HepG2 (cell line): ENCODE results near the gene HINFP. TPM values are rescaled to one million over a fixed set of nuclear protein-coding genes. Genes with fewer than 3 reads are reported as not detected.
"Not testable (repeated sequence)": the region's sequence is repeated elsewhere in the genome, so short reads cannot be mapped to it uniquely, and the experiment has no call there.

Experiments used
- ATAC-seq: fragments of 200-7000 bp; cut with Tn5 transposase; 3 replicates; pipeline ENCODE4 v1.9.1; 2020; ENCODE audit warnings: mild to moderate bottlenecking, moderate library complexity
- BruUV-seq: library from RNA; stranded (reverse); fragments of 400-500 nt; replicated peaks from 2 replicates; lab custom pipeline; 2021; lab: Mats Ljungman, UMichigan
- CTCF ChIA-PET: fragments of 300-600 bp; formaldehyde crosslinking; extraction: SDS; loops from one replicate; lab custom pipeline; 2021; ENCODE audit warnings: low total read pairs, inconsistent platforms, low intra/inter-chr PET ratio; lab: Yijun Ruan, JAX
- POLR2A ChIA-PET: fragments of 350-600 bp; sonication (Branson Sonifier 250); formaldehyde crosslinking; loops from one replicate; lab custom pipeline; 2020; ENCODE audit warnings: antibody characterized with exemption, inconsistent platforms; lab: Yijun Ruan, JAX
- DNase-seq: peaks from one replicate; pipeline ENCODE4 v3.0.0-alpha.2; 2015; ENCODE audit warnings: low spot score
- FAIRE-seq: peaks from 3 replicates; lab custom pipeline; 2011; peaks lifted over from hg19 to GRCh38; lab: Jason Lieb, UNC
- H2AFZ ChIP-seq: one replicate; pipeline ENCODE4 v1.6.1; 2011; ENCODE audit warnings: low read length, inconsistent platforms
- H3K27ac ChIP-seq: fragments of 300-600 bp; 3 replicates; pipeline ENCODE4 v1.8.0; 2011; ENCODE audit warnings: mixed run types, mild to moderate bottlenecking, mixed read lengths, low read length, inconsistent platforms; ENCODE audit not compliant: insufficient read depth; ENCODE audit errors: extremely low read length
- H3K27me3 ChIP-seq, 2 experiments: fragments of 200-600 bp in 1 of 2; 2 replicates in 1 of 2; 3 replicates in 1 of 2; pipeline versions ENCODE4 v1.6.0 to v1.8.0; 2011; ENCODE audit warnings: low read length in 2 of 2, mild to moderate bottlenecking in 2 of 2, moderate library complexity in 2 of 2, inconsistent platforms in 1 of 2; ENCODE audit not compliant: insufficient read depth in 2 of 2, control insufficient read depth in 1 of 2
- H3K36me3 ChIP-seq, 2 experiments: fragments of 200-600 bp in 1 of 2; replicated peaks in 1 of 2; 2 replicates in 1 of 2; 3 replicates in 1 of 2; pipeline versions ENCODE4 v1.5.1 to v1.8.0; 2011; ENCODE audit warnings: low read length in 2 of 2, inconsistent platforms in 1 of 2; ENCODE audit not compliant: insufficient read depth in 2 of 2, control insufficient read depth in 1 of 2
- H3K4me1 ChIP-seq: 2 replicates; pipeline ENCODE4 v1.5.1; 2012; ENCODE audit warnings: low read length, inconsistent platforms; ENCODE audit not compliant: insufficient read depth
- H3K4me2 ChIP-seq: 2 replicates; pipeline ENCODE4 v1.6.0; 2011; ENCODE audit warnings: low read depth, low read length, inconsistent platforms
- H3K4me3 ChIP-seq, 3 experiments: fragments of 200-600 bp in 1 of 3; sonication (generic), shearing (Covaris generic) in 1 of 3; replicated peaks in 1 of 3; 2 replicates each; pipeline ENCODE4 v1.5.1; 2011 to 2016; ENCODE audit warnings: low read length in 3 of 3, inconsistent platforms in 2 of 3, low read depth in 2 of 3, mild to moderate bottlenecking in 2 of 3, control low read depth in 1 of 3, mixed read lengths in 1 of 3; ENCODE audit not compliant: insufficient read depth in 1 of 3
- H3K79me2 ChIP-seq: one replicate; pipeline ENCODE4 v1.6.1; 2011; ENCODE audit warnings: low read length, inconsistent platforms; ENCODE audit not compliant: insufficient read depth
- H3K9ac ChIP-seq: 2 replicates; pipeline ENCODE4 v1.6.0; 2011; ENCODE audit warnings: mild to moderate bottlenecking, low read depth, low read length, inconsistent platforms; ENCODE audit not compliant: insufficient read depth
- H3K9me3 ChIP-seq: 2 replicates; pipeline ENCODE4 v1.5.1; 2012; ENCODE audit warnings: mild to moderate bottlenecking, low read length
- H4K20me1 ChIP-seq: 2 replicates; pipeline ENCODE4 v1.6.0; 2011; ENCODE audit warnings: inconsistent platforms, mild to moderate bottlenecking, low read length, moderate library complexity; ENCODE audit not compliant: insufficient read depth
- POGZ ChIP-seq: sonication (generic); formaldehyde crosslinking; IDR thresholded peaks from 2 replicates; pipeline ENCODE4 v1.4.0; 2020; ENCODE audit warnings: mild to moderate bottlenecking, missing genetic modification reagents
- SOX5 ChIP-seq: IDR thresholded peaks from 2 replicates; pipeline ENCODE4 v1.6.1; 2016; ENCODE audit warnings: borderline replicate concordance
- WGBS: methylation state at CpG from one replicate; pipeline ENCODE4 v1.1.6; 2017; ENCODE audit warnings: low lambda C conversion rate; 5-methylcytosine and 5-hydroxymethylcytosine counted together
- in situ Hi-C: cut with HindIII; loops from 2 replicates; pipeline ENCODE4 v1.10.0; 2017; ENCODE audit warnings: low pct_unique_long_range_greater_than_20kb; ENCODE audit not compliant: extremely low pct_ligation_motif_present
- intact Hi-C: fragments of 100-400 bp; cut with micrococcal nuclease; formaldehyde crosslinking; loops from one replicate; pipeline ENCODE4 v1.10.0; 2022; ENCODE audit not compliant: unreplicated experiment
- polyA plus RNA-seq, 8 experiments: library from polyadenylated mRNA; depleted of rRNA in 3 of 8; stranded (reverse) in 7 of 8; unstranded in 1 of 8; fragments of >200 nt; fragmentation: Illumina TruSeq in 4 of 8; extraction: Trizol in 4 of 8; gene quantifications; 2 replicates each; pipeline versions ENCODE4 v1.2.1 to v1.2.3, GENCODE V29; 2011 to 2016; ENCODE audit warnings: low read depth in 4 of 8, missing spikeins in 1 of 8, mixed read lengths in 1 of 8; ENCODE audit not compliant: insufficient read depth in 1 of 8
- total RNA-seq, 5 experiments: library from RNA; depleted of rRNA; stranded (reverse); fragments of >200 nt; fragmentation: Illumina TruSeq; extraction: Trizol; gene quantifications; 2 replicates each; pipeline ENCODE4 v1.2.3, GENCODE V29; 2016; ENCODE audit warnings: low read depth in 1 of 5
- TF ChIP-seq, protein P1 (sequence below): sonication (generic); formaldehyde crosslinking; IDR thresholded peaks from 2 replicates; pipeline ENCODE4 v1.5.0; 2020; ENCODE audit warnings: mild to moderate bottlenecking, missing genetic modification reagents
- TF ChIP-seq, protein P2 (sequence below): IDR thresholded peaks from 2 replicates; pipeline ENCODE4 v1.6.1; 2016; ENCODE audit warnings: missing biosample characterization, missing genetic modification reagents, low read depth
- TF ChIP-seq, protein P3 (sequence below): sonication (generic); formaldehyde crosslinking; IDR thresholded peaks from 2 replicates; pipeline ENCODE4 v1.5.0; 2020; ENCODE audit warnings: mild to moderate bottlenecking, missing genetic modification reagents, moderate library complexity

Gene HINFP
- total and polyA plus RNA-seq, 2 of the 13 experiments (the other 11 are each of a cell fraction or from before 2014, with no cell fraction given): 15.1 to 21.4 TPM

DNA sequence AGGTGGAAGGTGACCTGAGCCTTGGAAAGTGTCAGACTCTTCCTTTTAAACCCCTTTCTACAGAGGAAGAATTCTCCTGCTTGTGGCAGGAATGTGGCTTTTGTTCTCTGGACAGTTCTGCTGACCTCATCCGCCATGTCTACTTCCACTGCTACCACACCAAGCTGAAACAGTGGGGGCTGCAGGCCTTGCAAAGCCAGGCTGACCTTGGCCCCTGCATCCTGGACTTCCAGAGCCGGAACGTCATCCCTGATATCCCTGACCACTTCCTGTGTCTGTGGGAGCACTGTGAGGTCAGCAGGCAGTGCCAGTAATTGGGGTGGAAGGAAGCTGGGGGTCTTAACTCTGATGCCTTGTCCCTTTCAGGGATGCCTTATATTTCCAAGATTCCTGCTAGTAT is 9.3 kb downstream of the HINFP start (continued):
- TF ChIP-seq, protein P1, sequence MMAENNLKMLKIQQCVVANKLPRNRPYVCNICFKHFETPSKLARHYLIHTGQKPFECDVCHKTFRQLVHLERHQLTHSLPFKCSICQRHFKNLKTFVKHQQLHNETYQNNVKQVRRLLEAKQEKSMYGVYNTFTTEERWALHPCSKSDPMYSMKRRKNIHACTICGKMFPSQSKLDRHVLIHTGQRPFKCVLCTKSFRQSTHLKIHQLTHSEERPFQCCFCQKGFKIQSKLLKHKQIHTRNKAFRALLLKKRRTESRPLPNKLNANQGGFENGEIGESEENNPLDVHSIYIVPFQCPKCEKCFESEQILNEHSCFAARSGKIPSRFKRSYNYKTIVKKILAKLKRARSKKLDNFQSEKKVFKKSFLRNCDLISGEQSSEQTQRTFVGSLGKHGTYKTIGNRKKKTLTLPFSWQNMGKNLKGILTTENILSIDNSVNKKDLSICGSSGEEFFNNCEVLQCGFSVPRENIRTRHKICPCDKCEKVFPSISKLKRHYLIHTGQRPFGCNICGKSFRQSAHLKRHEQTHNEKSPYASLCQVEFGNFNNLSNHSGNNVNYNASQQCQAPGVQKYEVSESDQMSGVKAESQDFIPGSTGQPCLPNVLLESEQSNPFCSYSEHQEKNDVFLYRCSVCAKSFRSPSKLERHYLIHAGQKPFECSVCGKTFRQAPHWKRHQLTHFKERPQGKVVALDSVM: 0 out of 2 replicates have a peak, but pooled peaks have one; percentile 28
- TF ChIP-seq SOX5 (peak; percentile 32; the same call in 1 of the 2 replicates), POGZ (CRISPR knock-in tag) (peak; percentile 33; the same call in 1 of the 2 replicates)

DNA sequence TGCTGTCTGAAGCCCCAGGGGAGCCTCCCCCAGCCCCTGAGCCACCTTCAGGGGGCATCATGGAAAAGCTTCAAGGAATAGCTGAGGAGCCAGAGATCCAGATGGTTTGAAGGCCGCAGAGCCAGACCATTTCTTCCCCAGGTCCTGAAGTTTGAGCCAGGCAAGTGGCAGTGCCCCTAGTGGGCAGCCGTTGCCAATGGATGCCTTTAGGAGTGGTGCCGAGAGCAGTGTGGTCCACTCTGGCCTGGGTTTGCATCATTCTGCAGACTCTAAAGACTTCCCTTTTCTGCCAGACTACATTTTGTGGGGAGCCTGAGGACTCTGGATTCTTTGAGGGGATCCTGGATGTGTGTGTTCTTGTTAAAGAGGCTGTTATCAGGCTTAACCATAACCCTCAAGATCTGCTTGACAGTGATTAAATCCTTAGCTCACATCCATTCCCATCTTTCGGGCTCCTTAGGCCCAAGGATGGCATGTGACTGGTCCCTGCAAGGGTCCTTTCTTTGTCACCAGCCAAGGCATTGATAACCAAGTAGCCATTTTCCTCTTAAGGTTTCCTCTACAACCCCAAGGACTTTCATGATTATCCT is 13.1 kb downstream of the HINFP start:
- DNase-seq: no peak
- ATAC-seq: peak; percentile 72
- Histone ChIP-seq H3K27me3 (no peaks in the 10 kb centered on the region), H3K79me2 (no peaks in the 10 kb centered on the region), H3K4me2 (no peak overlapping the region), H4K20me1 (no peaks in the 10 kb centered on the region), H2AFZ (no peak overlapping the region), H3K4me3 (no peak overlapping the region), H3K36me3 (peaks cover 21 to 32% of the 10 kb centered on the region in 2 experiments), H3K4me1 (peaks cover 15% of the 10 kb centered on the region), H3K9me3 (no peaks in the 10 kb centered on the region), H3K27ac (no peak overlapping the region), H3K9ac (no peak overlapping the region)
- 100% methylated on average over 1 of the region's 4 CpGs for WGBS
- TF ChIP-seq, protein P2, sequence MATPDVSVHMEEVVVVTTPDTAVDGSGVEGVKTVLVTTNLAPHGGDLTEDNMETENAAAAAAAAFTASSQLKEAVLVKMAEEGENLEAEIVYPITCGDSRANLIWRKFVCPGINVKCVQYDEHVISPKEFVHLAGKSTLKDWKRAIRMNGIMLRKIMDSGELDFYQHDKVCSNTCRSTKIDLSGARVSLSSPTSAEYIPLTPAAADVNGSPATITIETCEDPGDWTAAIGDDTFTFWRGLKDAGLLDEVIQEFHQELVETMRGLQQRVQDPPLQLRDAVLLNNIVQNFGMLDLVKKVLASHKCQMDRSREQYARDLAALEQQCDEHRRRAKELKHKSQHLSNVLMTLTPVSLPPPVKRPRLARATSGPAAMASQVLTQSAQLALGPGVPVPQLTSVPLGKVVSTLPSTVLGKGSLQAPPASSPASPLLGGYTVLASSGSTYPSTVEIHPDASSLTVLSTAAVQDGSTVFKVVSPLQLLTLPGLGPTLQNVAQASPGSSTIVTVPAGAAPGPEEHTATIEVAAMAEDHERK (CRISPR knock-in tag): no peak
- TF ChIP-seq, protein P3, sequence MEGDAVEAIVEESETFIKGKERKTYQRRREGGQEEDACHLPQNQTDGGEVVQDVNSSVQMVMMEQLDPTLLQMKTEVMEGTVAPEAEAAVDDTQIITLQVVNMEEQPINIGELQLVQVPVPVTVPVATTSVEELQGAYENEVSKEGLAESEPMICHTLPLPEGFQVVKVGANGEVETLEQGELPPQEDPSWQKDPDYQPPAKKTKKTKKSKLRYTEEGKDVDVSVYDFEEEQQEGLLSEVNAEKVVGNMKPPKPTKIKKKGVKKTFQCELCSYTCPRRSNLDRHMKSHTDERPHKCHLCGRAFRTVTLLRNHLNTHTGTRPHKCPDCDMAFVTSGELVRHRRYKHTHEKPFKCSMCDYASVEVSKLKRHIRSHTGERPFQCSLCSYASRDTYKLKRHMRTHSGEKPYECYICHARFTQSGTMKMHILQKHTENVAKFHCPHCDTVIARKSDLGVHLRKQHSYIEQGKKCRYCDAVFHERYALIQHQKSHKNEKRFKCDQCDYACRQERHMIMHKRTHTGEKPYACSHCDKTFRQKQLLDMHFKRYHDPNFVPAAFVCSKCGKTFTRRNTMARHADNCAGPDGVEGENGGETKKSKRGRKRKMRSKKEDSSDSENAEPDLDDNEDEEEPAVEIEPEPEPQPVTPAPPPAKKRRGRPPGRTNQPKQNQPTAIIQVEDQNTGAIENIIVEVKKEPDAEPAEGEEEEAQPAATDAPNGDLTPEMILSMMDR (CRISPR knock-in tag): peak; percentile 24; the same call in 1 of the 2 replicates
- BruUV-seq: no TSS peak
- POLR2A ChIA-PET: interaction anchor here (0.8 to 1.8 kb wide), 4 partner anchors 13 to 34 kb away, joined by 3 to 4 read pairs (median 4); partner anchors contain the start of genes C2CD2L, HINFP and NLRX1
- FAIRE-seq: no peak
- CTCF ChIA-PET: interaction anchor here (0.9 kb wide), 1 partner anchor 34 kb away, joined by 3 read pairs; no protein-coding TSS in a partner anchor
- intact Hi-C loops (no loop called here), in situ Hi-C loops (no loop called here)

DNA sequence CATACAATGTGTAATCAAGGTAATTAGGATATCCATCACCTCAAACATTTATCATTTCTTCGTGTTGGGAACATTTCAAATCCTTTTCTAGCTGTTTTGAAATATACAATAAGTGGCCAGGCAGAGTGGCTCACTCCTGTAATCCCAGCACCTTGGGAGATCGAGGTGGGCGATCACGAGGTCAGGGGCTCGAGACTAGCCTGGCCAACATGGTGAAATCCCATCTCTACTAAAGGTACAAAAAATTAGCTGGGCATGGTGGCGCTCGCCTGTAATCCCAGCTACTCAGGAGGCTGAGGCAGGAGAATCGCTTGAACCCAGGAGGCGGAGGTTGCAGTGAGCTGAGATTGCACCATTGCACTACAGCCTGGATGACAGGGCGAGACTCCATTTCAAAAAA is 17.9 kb downstream of the HINFP start:
- 67% methylated on average over 10 of the region's 10 CpGs for WGBS

More for the DNA sequence above, 17.9 kb downstream of the HINFP start:
- H3K27me3 ChIP-seq, in situ Hi-C loops, FAIRE-seq, BruUV-seq, H3K9ac ChIP-seq, DNase-seq, H2AFZ ChIP-seq, H4K20me1 ChIP-seq, ATAC-seq, H3K36me3 ChIP-seq, intact Hi-C loops, H3K4me3 ChIP-seq, CTCF ChIA-PET, H3K9me3 ChIP-seq, H3K4me1 ChIP-seq, H3K79me2 ChIP-seq, H3K27ac ChIP-seq, H3K4me2 ChIP-seq: not testable (repeated sequence)
- POLR2A ChIA-PET: interaction anchor here (1.0 kb wide), 1 partner anchor 33 kb away, joined by 3 read pairs; the partner anchor contains the start of gene C2CD2L
